GM19239 (cell line): ENCODE data around the gene ZSWIM4.
A peak's percentile ranks its signal among the peaks of the same experiment; 100 is the strongest.
"Not testable (repeated sequence)": the region's sequence is repeated elsewhere in the genome, so short reads cannot be mapped to it uniquely, and the experiment has no call there.

ENCODE experiments used
- DNase-seq: peaks from one replicate; pipeline ENCODE4 v3.0.0; 2011; ENCODE audit warnings: low spot score; ENCODE audit not compliant: insufficient read length
- FAIRE-seq: peaks from 2 replicates; lab custom pipeline; 2011; peaks lifted over from hg19 to GRCh38; lab: Jason Lieb, UNC

The ZSWIM4 gene

GRCh38 chr19:13844130-13844631, 48.9 kb downstream of the ZSWIM4 start:
- DNase-seq, result no peak
- no peak for FAIRE-seq

DNA sequence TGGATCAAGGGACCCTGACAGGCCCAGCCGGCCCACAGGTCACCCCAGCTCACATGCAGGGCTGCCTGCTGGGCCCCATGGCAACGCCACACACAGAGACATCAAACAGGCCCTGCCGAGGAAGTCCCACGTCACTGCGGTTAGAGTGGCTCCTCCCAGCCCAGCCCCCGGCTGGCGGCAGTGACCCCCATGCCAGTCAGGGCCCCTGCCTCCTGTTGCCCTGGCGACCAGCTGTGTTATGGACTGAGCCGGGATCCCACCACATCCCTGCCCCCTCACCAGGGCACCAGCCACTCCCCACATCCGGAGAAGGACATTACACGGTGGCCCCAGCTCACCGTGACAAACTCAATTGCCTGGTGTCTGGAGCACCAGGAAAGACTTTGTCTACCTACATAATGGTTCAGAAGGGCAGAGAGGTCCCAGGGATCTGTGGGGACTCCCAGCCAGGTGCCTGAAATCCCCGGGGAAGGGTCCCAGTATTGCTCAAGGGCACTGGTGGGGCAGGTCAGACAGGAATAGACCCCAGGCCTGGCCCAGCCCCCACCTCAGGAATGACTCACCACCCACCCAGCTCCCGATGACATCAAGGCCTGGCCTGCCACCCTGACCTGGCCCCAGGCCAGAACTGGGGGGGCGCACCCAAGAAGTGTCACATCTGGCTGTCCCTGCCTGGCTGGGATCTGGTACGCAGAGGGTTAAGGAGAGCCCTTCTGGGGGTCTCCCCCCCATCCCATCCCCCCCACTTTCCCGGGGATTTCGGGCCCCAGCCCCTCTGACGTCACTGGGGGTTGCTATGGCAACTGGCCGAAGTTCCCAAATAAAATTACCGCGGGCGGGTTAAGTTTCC, 51.5 kb downstream of the ZSWIM4 start:
- FAIRE-seq, result peak; percentile 93
- DNase-seq, result peak; percentile 95

DNA sequence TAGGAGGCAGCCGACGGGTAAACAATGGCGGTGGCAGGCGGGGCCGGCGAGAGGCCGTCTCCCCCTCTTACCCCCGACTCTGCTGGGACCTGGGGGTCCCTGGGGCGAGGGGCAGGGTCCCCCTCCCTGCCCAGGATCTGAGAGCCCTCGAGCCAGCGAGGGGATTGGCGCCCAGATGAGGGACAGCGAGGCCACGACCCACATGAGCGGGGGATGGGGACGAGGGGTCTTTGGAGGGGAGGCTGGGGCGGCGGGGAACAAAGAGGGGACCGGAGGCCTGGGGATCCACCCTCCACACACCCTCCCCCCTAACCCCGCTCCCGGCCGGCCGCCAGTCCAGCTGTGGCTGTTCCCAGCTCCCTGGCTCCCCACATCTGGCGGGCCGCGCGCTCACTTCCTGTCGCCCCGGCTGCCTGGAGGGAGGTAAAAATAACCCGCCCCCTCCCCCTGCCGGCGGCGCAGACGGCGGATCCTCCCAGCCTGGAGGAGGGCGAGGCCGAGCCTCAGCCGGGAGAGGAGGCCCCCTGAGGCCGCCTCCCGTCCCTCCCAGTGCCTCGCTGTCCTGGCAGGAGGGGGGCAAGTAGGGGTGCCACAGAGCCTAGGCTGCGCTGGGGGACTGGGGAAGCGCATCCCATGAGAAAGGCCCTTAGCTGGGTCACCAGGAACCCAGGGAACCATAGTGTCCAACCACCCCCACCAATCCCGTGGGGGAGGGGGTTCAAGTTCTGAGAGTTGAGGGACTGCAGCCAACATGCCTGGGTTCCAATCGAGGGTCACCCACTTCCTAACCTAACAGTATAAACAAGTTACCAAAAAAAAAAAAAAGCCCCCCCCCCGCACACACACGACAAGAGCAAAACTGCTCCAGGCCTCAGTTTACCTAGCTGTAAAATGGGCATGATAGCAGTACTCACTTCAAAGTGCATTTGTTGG, 52.4 kb downstream of the ZSWIM4 start:
- peak; percentile 87 for DNase-seq
- FAIRE-seq, result no peak

- FAIRE-seq (no peak), DNase-seq (no peak)
These were observed 53.1 kb downstream of the ZSWIM4 start for GRCh38 chr19:13848340-13848677.

- DNase-seq, result no peak
- no peak for FAIRE-seq
These were observed 53.8 kb downstream of the ZSWIM4 start for GRCh38 chr19:13848798-13849676.

GRCh38 chr19:13849991-13850909, 55.0 kb downstream of the ZSWIM4 start:
- FAIRE-seq (no peak), DNase-seq (no peak)

DNA sequence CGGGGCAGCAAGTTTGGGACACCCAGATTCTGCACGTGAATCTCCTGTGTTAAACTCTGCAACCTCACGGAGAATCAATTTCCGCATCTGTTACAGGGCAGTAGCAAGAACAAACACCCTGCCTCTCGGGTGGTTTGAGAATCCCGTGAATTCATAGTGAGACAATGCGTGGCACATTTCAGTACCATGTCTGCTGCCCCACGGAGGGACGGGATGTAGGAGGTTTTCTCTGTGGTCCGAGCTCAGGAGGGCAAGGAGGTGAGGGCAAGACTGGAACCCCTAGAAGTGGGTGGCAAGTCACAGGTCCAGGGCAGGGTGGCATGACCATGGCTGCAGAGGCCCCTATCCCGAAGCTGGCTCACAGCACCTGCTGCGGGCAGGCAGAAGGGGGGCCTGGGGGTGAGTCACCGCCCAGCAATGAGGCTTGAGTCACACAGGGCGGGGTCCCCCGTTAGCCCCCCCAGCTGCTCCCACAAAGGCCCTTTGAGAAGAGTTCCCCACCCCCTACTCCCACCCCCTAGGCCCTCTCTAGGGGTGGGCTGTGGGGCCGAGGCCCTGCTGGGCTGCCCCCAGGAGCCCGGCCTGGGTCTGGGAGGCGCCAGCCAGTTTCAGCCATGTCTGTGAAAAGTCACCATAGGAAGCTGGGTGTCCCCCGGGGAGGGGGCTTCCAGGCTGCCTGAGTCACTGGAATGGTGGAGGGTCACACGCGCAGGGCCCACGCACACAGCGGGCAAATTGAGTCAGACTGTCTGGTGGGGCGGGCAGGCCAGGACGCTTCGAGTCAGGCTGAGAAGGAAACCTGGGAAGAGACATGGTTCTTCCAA, 55.9 kb downstream of the ZSWIM4 start:
- no peak for FAIRE-seq

GRCh38 chr19:13851734-13852114, 56.5 kb downstream of the ZSWIM4 start:
- FAIRE-seq, DNase-seq: not testable (repeated sequence)

More for the DNA sequence above, 55.9 kb downstream of the ZSWIM4 start:
- no peak for DNase-seq

GRCh38 chr19:13852171-13852707, 57.0 kb downstream of the ZSWIM4 start:
- DNase-seq, FAIRE-seq: not testable (repeated sequence)

DNA sequence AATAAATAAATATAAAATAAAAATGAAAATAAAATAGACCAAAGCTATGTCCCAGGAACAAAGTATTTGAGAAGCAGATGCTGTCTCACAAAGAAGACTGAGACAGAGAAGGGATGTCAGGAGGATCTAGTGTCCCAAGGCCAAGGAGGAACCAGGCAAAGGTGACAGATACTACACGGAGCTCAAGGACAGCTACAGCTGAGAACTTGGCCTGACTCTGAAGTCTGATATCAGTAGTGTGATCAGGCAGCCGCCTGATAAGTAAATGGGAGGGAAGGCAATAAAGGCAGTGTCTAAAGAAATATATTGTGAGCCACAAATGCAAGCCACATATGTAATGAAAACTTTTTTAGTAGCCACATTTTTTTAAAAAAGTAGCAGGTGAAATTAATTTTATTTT, 61.3 kb downstream of the ZSWIM4 start:
- no peak for DNase-seq
- FAIRE-seq, result no peak

- no peak for FAIRE-seq
- DNase-seq, result no peak
These were observed 64.2 kb downstream of the ZSWIM4 start for GRCh38 chr19:13859361-13859880.

GRCh38 chr19:13860679-13861391, 65.6 kb downstream of the ZSWIM4 start:
- FAIRE-seq, result no peak
- DNase-seq, result no peak

- FAIRE-seq (peak; percentile 82), DNase-seq (no peak)
These were observed 66.1 kb downstream of the ZSWIM4 start for GRCh38 chr19:13861392-13861713.

DNA sequence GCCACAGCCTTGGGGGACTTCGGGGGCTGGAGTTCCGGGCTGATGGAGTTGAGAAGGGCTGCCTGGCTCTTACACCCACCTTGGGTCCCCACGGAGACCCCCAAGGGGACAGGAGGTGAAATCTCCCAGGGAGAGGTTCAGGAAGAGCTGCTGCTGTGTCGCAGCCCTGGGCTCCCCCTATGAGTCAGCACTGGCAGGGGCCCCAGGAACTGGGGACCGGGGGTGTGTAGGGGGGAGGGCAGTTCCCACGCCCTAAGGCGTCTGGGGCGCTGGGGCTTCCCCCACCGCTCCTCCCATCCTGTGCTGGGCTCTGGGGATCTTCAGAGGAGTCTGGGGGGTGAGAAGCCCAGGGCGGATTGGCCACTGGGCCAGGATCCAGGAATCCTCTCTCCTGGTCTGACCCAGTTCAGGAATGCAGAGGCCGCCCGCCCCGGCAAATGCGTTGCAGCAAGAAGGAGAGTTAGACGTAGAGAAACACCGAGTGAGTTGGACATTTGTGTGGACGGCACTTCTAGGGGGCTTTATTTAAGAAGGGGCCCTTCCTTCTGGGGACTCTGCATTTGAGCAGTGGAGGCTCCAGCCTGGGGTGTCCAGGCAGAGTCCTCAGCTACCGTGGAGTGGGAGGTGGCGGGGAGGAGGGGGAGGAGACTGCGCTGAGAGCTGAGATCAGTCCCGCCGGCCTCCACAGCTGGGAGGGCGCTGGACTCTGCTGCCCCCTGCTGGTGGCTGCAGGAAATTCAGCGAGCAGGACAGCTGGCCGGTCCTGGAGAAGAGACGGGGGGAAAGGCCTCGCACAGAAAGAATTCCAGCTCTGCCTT, 66.7 kb downstream of the ZSWIM4 start:
- DNase-seq, result peak; percentile 99
- FAIRE-seq, result peak; percentile 94

DNA sequence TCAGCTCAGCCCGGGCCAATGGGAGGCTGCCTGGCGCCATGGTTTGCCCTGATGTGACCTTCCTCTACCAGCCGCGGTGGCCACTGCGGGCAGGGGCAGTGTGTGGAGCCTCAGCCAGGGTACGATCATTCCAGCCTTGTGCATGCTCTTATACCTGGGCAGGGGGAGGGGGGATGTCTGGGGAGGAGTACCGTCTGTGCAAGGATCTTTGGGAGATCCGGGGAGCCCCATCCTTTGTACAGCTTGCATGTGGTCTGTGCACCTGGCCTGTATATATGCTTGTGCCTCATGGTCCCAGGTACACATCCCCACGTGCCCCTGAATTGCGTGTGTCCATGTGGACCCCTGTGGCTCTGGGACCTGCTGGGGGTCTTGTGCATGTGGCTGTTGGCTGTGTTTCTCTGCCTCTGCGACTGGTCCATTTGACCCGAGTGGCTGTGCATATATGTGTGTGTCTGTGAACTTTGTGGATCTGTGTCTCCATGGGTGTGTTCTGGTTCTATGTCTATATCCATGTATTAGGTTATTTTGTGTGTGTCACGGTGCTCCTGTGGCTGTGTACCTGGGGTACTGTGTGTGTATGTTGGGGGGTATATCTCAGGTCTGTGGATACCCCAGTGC, 68.9 kb downstream of the ZSWIM4 start:
- FAIRE-seq (no peak), DNase-seq (no peak)
